ENCODE measurements around the gene ITGB3. TPM values are rescaled to one million over a fixed set of nuclear protein-coding genes. Genes with fewer than 3 reads are reported as not detected.

ITGB3 gene
- total and polyA plus RNA-seq, 10 of the 15 experiments (the other 5 are each of a cell fraction or from before 2014, with no cell fraction given) = 0.69 to 22.8 (median 13.6) TPM

- TF ChIP-seq, protein P1, sequence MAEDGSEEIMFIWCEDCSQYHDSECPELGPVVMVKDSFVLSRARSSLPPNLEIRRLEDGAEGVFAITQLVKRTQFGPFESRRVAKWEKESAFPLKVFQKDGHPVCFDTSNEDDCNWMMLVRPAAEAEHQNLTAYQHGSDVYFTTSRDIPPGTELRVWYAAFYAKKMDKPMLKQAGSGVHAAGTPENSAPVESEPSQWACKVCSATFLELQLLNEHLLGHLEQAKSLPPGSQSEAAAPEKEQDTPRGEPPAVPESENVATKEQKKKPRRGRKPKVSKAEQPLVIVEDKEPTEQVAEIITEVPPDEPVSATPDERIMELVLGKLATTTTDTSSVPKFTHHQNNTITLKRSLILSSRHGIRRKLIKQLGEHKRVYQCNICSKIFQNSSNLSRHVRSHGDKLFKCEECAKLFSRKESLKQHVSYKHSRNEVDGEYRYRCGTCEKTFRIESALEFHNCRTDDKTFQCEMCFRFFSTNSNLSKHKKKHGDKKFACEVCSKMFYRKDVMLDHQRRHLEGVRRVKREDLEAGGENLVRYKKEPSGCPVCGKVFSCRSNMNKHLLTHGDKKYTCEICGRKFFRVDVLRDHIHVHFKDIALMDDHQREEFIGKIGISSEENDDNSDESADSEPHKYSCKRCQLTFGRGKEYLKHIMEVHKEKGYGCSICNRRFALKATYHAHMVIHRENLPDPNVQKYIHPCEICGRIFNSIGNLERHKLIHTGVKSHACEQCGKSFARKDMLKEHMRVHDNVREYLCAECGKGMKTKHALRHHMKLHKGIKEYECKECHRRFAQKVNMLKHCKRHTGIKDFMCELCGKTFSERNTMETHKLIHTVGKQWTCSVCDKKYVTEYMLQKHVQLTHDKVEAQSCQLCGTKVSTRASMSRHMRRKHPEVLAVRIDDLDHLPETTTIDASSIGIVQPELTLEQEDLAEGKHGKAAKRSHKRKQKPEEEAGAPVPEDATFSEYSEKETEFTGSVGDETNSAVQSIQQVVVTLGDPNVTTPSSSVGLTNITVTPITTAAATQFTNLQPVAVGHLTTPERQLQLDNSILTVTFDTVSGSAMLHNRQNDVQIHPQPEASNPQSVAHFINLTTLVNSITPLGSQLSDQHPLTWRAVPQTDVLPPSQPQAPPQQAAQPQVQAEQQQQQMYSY (CRISPR knock-in tag; IDR thresholded peaks at IDR 0.05) = no peak
- TF ChIP-seq JUNB (IDR thresholded peaks at IDR 0.05) = no peak
- TF ChIP-seq ETV6 (conservative IDR thresholded peaks at IDR 0.05 in 1 of 2, IDR thresholded peaks at IDR 0.05 in 1 of 2; ENCODE audit: borderline replicate concordance in 1 of 2, low read depth in 1 of 2) = no peak
- TF ChIP-seq RAD51 (IDR thresholded peaks at IDR 0.05) = no peak
- TF ChIP-seq RCOR1 (conservative IDR thresholded peaks at IDR 0.05; ENCODE audit: low read depth, low read length) = no peak
- TF ChIP-seq CBX5 (IDR thresholded peaks at IDR 0.05; ENCODE audit: low read depth) = no peak
These were observed 18.9 kb downstream of the ITGB3 start (continued) for GRCh38 chr17:47272491-47272890.

- in situ Hi-C loops (cut with MboI) = no loop called here
- Histone ChIP-seq H3K9me3 (replicated peaks; ENCODE audit: control insufficient read depth, insufficient read depth, low read length) (peaks cover 3% of the 10 kb centered on the region; the same call in 2 of the 3 replicates), H4K20me1 (ENCODE audit: control insufficient read depth, insufficient read depth) (no peaks in the 10 kb centered on the region), H3K27me3 (replicated peaks in 1 of 2; ENCODE audit: control insufficient read depth in 2 of 2, insufficient read depth in 2 of 2, low read length in 1 of 2) (no peaks in the 10 kb centered on the region), H3K4me2 (ENCODE audit: control insufficient read depth, insufficient read depth) (no peak overlapping the region), H3K4me3 (no peak overlapping the region), H3K79me2 (ENCODE audit: control insufficient read depth, insufficient read depth, low read length) (no peaks in the 10 kb centered on the region), H3K36me3 (ENCODE audit: control insufficient read depth in 2 of 2, insufficient read depth in 2 of 2, low read length in 1 of 2) (no peaks in the 10 kb centered on the region), H2AFZ (ENCODE audit: control insufficient read depth, low read depth, low read length) (no peak overlapping the region), H3K9ac (ENCODE audit: control insufficient read depth, insufficient read depth, low read length) (no peak overlapping the region), H3K4me1 (ENCODE audit: control insufficient read depth, insufficient read depth, low read length) (peaks cover 18% of the 10 kb centered on the region), H3K27ac (ENCODE audit: control insufficient read depth, insufficient read depth) (no peak overlapping the region)
- ChIA-PET CTCF (interaction anchor here (1.1 to 1.4 kb wide), 3 partner anchors 12 to 15 kb away, joined by 3 to 5 read pairs (median 3); no protein-coding TSS in a partner anchor), RAD21 (ENCODE audit: unreplicated experiment) (interaction anchor here (2.8 to 7.1 kb wide), 2 partner anchors 15 to 43 kb away, joined by 11 to 43 read pairs; no protein-coding TSS in a partner anchor), POLR2A (interaction anchor here (0.6 to 1.0 kb wide), 3 partner anchors 9 to 92 kb away, joined by 3 to 4 read pairs (median 4); no protein-coding TSS in a partner anchor), SMC1A (ENCODE audit: uncharacterized antibody, unreplicated experiment) (interaction anchor here (0.9 to 4.8 kb wide), 6 partner anchors 9 to 42 kb away, joined by 3 to 20 read pairs (median 5); no protein-coding TSS in a partner anchor)
- DNase-seq (ENCODE audit: low read depth, low spot score) (no peak), ATAC-seq (no peak), FAIRE-seq (no peak)
- no peak for TF ChIP-seq POLR2AphosphoS2 (IDR thresholded peaks at IDR 0.05; ENCODE audit: low read depth, low read length)
- TF ChIP-seq EP300 (IDR thresholded peaks at IDR 0.05; ENCODE audit: borderline replicate concordance in 1 of 2, control insufficient read depth in 1 of 2, low read depth in 2 of 2, low read length in 2 of 2) = no peak
- TF ChIP-seq ELK1 (IDR thresholded peaks at IDR 0.05; ENCODE audit: low read depth, low read length) = no peak
- no peak for TF ChIP-seq KDM1A (IDR thresholded peaks at IDR 0.05; ENCODE audit: borderline replicate concordance)
- TF ChIP-seq SUZ12 (IDR thresholded peaks at IDR 0.05; ENCODE audit: unreplicated experiment) = no peak
- TF ChIP-seq SREBF2 (IDR thresholded peaks at IDR 0.05; ENCODE audit: low read length) = no peak
- intact Hi-C loops (cut with micrococcal nuclease; ENCODE audit: unreplicated experiment) = no loop called here
- 54% methylated on average over 2 of the region's 2 CpGs for WGBS (ENCODE audit: insufficient coverage, insufficient replicate concordance, low lambda C conversion rate, missing lambda C conversion rate)
- BruUV-seq (replicated peaks) = no TSS peak
These were observed 19.6 kb downstream of the ITGB3 start for GRCh38 chr17:47273245-47273644.
